Measurements from ENCODE around the gene P3H3. TPM values are rescaled to one million over a fixed set of nuclear protein-coding genes. Genes with fewer than 3 reads are reported as not detected.

The P3H3 gene
- total RNA-seq, 2 donors from 2014 or later: 25.7 to 28.8 TPM

DNA sequence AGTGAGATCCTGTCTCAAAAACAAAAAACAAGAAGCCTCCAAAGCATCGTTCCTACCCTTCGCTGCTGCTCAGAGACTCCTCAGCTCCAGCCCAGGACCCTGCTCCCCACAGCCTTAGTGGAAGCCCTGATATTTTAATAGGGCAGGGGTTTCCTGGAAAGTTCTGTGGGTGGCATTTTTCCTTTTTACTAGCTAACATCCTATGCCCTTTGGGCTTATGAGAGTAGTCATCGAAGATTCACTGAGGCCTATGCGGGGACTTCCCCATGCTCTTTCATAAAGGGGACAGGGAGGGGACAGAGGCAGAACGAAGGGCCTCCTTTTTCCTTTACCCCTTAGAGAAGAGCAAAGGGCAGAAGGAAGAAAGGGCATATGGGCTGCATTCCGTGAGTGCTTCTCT lies 47.6 kb upstream of the P3H3 start:
- Histone ChIP-seq H3K4me3 (no peak overlapping the region), H3K27ac (peak overlapping the region; percentile 57 to 89), H3K4me1 (replicated peaks) (peaks cover 2% of the 10 kb centered on the region), H3K9me3 (no peaks in the 10 kb centered on the region), H3K27me3 (replicated peaks; ENCODE audit: insufficient read depth) (no peaks in the 10 kb centered on the region), H3K36me3 (no peaks in the 10 kb centered on the region)
- no peak for TF ChIP-seq POLR2A (IDR thresholded peaks at IDR 0.05)
- TF ChIP-seq POLR2AphosphoS5 (IDR thresholded peaks at IDR 0.05): no peak
- TF ChIP-seq, protein P1, sequence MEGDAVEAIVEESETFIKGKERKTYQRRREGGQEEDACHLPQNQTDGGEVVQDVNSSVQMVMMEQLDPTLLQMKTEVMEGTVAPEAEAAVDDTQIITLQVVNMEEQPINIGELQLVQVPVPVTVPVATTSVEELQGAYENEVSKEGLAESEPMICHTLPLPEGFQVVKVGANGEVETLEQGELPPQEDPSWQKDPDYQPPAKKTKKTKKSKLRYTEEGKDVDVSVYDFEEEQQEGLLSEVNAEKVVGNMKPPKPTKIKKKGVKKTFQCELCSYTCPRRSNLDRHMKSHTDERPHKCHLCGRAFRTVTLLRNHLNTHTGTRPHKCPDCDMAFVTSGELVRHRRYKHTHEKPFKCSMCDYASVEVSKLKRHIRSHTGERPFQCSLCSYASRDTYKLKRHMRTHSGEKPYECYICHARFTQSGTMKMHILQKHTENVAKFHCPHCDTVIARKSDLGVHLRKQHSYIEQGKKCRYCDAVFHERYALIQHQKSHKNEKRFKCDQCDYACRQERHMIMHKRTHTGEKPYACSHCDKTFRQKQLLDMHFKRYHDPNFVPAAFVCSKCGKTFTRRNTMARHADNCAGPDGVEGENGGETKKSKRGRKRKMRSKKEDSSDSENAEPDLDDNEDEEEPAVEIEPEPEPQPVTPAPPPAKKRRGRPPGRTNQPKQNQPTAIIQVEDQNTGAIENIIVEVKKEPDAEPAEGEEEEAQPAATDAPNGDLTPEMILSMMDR (IDR thresholded peaks at IDR 0.05): no peak
- WGBS: 89% methylated on average over 6 of the region's 6 CpGs
- intact Hi-C loops (cut with DNase I): no loop called here
- DNase-seq (ENCODE audit: low spot score): no peak

DNA sequence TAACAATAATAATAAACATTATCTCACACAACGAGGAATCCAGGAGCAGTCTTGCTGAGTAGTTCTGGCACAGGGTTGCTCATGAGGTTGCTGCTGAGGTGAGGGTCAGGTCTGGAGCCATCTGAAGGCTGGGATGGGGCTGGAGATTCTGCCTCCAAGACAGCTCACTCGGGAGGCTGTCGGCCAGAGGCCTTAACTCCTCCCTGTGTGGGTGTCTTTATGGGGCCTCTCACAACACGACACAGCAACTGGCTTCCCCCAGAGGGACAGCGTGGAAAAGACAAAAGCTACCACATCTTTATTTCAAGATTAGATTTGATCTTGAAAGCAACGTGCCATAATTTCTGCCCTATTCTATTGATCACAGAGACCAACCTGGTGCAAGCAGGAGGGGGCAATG lies 46.1 kb upstream of the P3H3 start:
- TF ChIP-seq POLR2AphosphoS5 (IDR thresholded peaks at IDR 0.05): no peak
- TF ChIP-seq, protein P1 (IDR thresholded peaks at IDR 0.05): no peak
- no peak for TF ChIP-seq POLR2A (IDR thresholded peaks at IDR 0.05)
- WGBS: 78% methylated on average over 6 of the region's 6 CpGs
- no peak for DNase-seq (ENCODE audit: low spot score)
- intact Hi-C loops (cut with DNase I): no loop called here
- Histone ChIP-seq H3K36me3 (no peaks in the 10 kb centered on the region), H3K27me3 (replicated peaks; ENCODE audit: insufficient read depth) (no peaks in the 10 kb centered on the region), H3K4me3 (no peak overlapping the region), H3K27ac (no peak overlapping the region), H3K9me3 (no peaks in the 10 kb centered on the region), H3K4me1 (replicated peaks) (peaks cover 2% of the 10 kb centered on the region)

DNA sequence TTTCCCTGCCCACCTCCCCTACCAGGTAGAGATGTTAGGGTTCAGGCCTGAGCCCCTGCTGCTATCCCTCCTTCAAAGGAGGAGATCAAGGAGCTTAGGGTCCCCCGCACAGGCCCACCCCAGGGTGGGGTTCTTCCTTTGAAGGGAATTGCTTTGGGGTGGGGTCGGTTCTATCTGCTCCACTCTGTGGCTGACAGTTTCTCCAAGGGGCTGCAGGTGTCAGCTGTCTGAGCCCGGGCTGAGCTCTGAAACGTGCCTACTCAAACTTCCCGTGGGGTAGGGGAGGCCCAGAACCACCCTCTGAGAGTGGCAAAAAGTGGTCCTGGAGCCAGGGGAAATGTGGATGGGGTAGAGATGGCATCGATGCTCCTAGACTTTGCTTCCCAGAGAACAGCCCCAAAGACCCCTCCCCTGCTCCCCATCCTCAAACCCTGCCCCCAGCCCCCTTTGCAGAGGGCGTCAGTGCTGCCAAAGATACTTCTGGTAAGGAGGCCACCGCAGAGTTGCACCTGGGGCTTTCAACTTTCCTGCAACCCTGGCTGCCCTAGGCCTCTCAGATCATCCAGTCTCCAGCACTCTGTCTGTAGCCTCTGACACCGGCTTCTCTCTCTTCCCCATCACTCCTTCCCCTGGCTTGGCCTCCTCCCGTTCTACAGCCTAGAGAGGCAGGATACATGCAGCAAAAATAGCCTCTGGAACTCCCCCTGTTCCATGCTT lies 45.2 kb upstream of the P3H3 start:
- no peaks in the 10 kb centered on the region for H3K9me3 ChIP-seq
- 76% methylated on average over 10 of the region's 10 CpGs for WGBS
- no peaks in the 10 kb centered on the region for H3K36me3 ChIP-seq
- peaks cover 2% of the 10 kb centered on the region for H3K4me1 ChIP-seq (replicated peaks)
- TF ChIP-seq POLR2A (IDR thresholded peaks at IDR 0.05) (no peak), POLR2AphosphoS5 (IDR thresholded peaks at IDR 0.05) (no peak)
- TF ChIP-seq, protein P1 (IDR thresholded peaks at IDR 0.05): no peak
- no peak overlapping the region for H3K4me3 ChIP-seq
- intact Hi-C loops (cut with DNase I): no loop called here
- DNase-seq (ENCODE audit: low spot score): no peak
- H3K27me3 ChIP-seq (replicated peaks; ENCODE audit: insufficient read depth): no peaks in the 10 kb centered on the region
- H3K27ac ChIP-seq: no peak overlapping the region

DNA sequence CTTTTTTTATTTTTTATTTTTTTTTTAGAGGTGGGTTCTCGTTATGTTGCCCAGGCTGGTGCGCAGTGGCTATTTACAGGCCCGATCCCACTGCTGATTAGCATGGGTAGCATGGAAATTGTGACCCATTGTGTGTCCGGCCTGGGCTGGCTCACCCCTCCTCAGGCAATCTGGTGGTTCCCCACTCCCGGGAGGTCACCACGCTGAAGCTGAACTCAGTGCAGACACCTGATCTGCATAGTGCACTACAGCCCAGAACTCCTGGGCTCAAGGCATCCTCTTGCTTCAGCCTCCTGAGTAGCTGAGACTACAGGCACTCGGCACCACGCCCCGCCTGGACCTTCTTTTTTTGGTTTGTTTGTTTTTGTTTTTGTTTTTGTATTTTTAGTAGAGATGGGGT lies 44.4 kb upstream of the P3H3 start:
- no peak overlapping the region for H3K4me3 ChIP-seq
- no peaks in the 10 kb centered on the region for H3K27me3 ChIP-seq (replicated peaks; ENCODE audit: insufficient read depth)
- DNase-seq (ENCODE audit: low spot score): no peak
- intact Hi-C loops (cut with DNase I): no loop called here
- H3K4me1 ChIP-seq (replicated peaks): peaks cover 2% of the 10 kb centered on the region
- H3K27ac ChIP-seq: no peak overlapping the region
- H3K36me3 ChIP-seq: no peaks in the 10 kb centered on the region
- no peak for TF ChIP-seq POLR2A (IDR thresholded peaks at IDR 0.05)
- TF ChIP-seq POLR2AphosphoS5 (IDR thresholded peaks at IDR 0.05): no peak
- TF ChIP-seq, protein P1 (IDR thresholded peaks at IDR 0.05): no peak
- WGBS: 92% methylated on average over 9 of the region's 9 CpGs
- no peaks in the 10 kb centered on the region for H3K9me3 ChIP-seq

DNA sequence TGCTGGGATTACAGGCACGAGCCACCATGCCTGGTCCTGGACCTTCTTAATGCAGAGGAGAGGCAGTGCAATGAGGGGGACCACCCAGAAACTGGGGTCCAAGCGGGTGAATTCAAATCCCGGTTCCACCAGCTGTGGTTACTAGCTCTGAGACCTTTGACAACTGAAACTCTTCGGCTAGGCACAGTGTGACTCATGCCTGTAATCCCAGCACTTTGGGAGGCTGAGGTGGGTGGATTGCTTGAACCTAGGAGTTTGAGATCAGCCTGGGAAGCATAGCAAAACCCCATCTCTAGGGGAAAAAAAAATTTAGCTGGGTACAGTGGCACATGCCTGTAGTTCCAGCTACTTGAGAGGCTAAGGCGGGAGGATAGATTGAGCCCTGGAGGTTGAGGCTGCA lies 43.9 kb upstream of the P3H3 start:
- Histone ChIP-seq H3K4me3 (no peak overlapping the region), H3K9me3 (no peaks in the 10 kb centered on the region), H3K36me3 (no peaks in the 10 kb centered on the region), H3K4me1 (replicated peaks) (no peaks in the 10 kb centered on the region), H3K27me3 (replicated peaks; ENCODE audit: insufficient read depth) (no peaks in the 10 kb centered on the region), H3K27ac (no peak overlapping the region)
- WGBS: 60% methylated on average over 5 of the region's 5 CpGs
- DNase-seq (ENCODE audit: low spot score): no peak
- no peak for TF ChIP-seq POLR2AphosphoS5 (IDR thresholded peaks at IDR 0.05)
- TF ChIP-seq, protein P1 (IDR thresholded peaks at IDR 0.05): no peak
- no peak for TF ChIP-seq POLR2A (IDR thresholded peaks at IDR 0.05)
- intact Hi-C loops (cut with DNase I): no loop called here
